ENCODE results near the gene VPS26B. TPM values are rescaled to one million over a fixed set of nuclear protein-coding genes. Genes with fewer than 3 reads are reported as not detected.
"Not testable (repeated sequence)": the region's sequence is repeated elsewhere in the genome, so short reads cannot be mapped to it uniquely, and the experiment has no call there.

Gene VPS26B
- total RNA-seq (2014; rRNA removed; shearing (Covaris generic)), result 31.8 and 37.5 TPM in 2 replicates

DNA sequence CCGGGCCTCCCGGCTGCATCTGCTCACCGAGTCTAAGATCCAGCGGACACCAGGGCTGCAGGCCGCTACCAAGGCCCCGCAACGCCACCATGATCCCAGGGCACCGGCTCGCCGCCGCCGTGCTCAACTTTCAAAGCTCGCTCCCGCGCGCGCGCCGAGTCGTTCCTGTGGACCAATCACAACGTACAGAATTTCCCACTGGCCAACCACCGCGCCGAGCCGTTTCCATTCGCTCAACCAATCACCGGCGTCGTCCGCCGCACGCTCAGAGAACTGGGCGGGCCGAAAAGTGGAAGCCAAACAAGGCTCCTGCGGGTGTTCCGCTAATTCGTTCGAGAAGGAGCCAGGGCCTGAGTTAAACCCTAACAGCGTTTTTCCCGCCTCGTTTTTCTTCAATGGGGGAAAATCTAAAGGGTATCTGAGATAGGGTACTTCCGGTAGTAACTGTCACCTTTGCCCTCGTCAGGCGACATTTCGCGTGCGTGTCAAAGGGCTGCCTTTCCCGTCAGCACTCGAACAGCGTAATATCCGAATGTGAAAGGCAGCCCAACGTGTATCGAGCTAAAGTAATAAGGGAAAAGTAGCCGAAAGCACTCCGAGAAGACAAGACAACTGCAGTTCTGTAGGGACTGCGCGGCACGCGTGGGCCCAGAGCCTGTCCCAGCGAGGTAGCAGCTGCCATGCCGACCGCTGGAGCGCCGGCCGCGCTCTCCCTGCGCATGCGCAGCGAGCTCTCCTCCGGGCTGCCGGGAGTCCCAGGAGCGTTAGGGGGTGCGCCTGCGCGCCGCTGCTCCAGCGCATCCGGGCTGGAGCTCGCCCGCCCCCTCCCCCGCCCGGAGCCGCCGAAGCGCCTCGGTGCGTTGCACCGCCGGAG, at the start of gene VPS26B, which contains the start of gene NCAPD3:
Gene VPS26B (plus strand): TSS at position 836 of the 874 bp plus-strand sequence. CDS start 452 bp downstream, outside the sequence.
Gene NCAPD3 (minus strand): TSS at position 132 of the 874 bp plus-strand sequence. CDS start 41 bp downstream, at position 91.
- peak; percentile 94 for DNase-seq (ENCODE audit: low read depth)

DNA sequence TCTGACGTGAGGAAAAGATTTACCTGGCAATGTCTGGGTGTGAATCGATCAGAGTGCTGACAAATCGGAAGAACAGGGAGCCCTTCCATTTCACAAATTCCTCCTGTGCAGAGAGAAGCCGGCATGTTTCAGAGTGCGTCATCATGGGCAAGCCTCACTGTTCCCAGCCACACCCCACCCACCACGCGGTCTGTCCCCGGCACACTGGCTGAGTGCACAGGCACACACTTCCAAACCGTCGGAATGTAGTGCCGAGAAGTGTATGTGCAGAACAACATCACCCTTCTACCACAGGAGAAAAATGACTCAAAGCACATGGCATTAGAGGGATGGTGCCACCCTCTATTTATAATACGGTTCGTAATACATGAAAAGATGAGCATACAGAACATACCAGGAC, 48.2 kb upstream of the VPS26B start:
- no peak for DNase-seq (ENCODE audit: low read depth)

DNA sequence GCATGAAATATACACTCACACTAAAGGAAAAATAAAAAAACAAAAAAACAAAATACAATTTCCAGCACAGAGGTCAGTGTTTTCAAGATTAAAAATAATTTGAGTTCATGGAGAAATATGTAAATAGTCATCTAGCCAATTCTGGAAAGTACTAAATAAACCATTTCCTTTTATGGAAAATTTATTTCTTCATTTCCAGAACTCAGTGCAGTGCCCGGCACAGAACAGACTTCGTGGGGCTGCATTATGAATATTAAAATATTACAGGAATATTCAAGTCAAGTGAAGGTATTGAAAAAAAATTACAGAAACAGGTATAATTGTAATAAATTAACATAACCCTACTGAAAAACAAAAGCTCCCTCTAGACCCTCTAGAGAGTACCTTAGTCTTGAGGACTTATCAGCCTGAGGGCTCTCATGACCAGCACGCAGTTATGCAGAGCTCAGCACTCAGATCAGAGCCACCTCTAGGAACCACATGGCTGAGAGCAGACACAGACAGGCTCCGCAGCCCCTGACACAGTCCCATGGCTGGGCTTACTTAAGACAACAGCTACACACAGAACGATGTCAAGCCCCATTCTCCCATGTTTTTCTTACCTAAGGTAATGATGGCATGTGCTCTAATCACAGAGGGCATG, 46.3 kb upstream of the VPS26B start:
- no peak for DNase-seq (ENCODE audit: low read depth)

DNA sequence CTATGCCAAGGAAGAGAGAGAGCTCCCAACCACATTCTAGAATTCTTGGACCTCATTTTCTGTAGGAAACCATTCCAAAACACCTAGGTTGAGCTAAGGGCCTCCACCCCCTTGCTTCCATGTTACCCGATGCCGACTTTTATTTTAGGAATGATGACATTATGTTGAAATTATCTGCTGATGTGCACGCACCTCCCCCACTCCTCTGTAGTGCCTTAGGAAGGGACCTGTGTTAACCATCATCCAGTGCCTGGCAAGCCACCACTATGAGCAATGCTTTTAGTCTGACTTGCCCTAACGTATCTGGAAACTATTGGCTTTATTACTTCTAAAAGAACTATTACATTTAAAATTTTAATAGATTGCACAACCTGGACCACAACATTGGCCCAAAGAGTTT, 42.8 kb upstream of the VPS26B start:
- DNase-seq (ENCODE audit: low read depth), result no peak

DNA sequence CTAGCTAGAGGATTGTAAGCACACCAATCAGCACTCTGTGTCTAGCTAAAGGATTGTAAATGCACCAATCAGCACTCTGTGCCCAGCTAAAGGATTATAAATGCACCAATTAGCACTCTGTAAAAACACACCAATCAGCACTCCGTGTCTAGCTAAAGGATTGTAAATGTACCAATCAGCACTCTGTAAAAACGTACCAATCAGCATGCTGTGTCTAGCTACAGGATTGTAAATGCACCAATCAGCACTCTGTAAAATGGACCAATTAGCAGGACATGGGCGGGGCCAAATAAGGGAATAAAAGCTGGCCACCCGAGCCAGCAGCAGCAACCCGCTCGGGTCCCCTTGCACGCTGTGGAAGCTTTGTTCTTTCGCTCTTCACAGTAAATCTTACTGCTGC, 36.4 kb upstream of the VPS26B start:
- DNase-seq (ENCODE audit: low read depth), result not testable (repeated sequence)

DNA sequence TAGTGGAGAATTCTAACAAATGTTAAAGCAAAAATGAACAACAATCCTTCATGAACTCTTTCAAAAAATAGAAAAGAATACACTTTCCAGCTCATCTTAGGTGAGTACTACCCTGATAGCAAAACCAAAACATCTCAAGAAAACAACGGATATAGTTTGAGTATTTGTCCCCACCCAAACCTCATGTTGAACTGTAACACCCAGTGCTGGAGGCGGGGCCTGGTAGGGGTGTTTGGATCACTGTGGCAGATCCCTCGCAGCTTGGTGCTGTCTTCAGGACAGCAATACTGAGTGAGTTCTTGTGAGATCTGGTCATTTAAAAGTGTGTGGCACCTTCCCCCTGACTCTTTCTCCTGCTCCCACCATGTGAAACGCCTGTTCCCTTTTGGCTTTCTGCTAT, 27.7 kb upstream of the VPS26B start:
- no peak for DNase-seq (ENCODE audit: low read depth)

DNA sequence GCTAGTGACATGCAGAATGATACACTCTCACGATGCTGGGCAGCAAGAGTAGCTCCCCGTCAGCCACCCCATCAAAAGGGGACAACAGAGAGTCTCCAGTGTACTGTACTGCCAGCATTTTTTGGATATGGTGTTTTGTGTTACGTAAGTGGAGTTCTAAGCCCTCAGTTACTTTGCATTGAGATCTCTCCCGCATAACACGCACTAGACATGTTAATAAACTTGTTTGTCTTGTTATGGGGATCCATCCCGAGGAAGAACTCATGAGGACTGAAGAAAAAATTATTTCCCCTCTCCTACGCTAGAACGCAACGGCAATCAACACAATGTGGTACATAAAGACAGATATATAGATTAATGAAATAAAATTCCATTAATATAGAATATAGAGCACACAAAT, 24.9 kb upstream of the VPS26B start:
- DNase-seq (ENCODE audit: low read depth), result no peak

DNA sequence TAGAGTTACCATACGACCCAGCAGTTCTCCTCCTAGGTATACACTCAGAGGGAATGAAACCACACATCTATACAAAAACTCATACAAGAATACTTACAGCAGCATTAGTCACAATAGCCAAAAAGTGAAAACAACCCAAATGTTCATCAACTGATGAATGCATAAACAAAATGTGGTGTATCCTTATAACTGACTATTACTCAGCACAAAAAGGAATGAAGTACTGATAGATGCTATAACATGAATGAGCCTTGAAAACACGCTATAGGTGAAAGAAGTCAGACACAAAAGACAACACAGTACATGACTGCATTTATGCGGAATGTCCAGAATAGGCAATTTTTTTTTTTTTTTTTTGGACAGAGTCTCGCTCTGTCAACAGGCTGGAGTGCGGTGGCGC, 23.8 kb upstream of the VPS26B start:
- no peak for DNase-seq (ENCODE audit: low read depth)

DNA sequence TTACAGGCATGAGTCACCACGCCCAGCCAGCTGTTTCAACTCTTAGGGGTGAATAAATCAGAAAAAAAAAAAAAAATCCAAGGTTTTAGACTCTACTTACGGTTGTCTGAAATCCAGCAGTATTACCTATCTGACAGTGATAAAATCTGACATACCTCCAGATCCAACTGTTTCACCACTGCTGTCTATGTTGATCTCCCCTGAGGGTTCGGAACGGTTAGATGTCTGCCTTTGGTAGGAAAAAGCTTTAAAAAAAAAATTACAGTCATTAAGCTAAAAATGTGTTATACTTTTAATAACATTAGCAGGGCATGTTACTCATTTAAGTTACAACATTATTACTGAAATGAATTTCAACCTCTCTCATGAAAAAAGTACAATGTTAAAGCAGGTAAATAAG, 21.8 kb upstream of the VPS26B start:
- no peak for DNase-seq (ENCODE audit: low read depth)

DNA sequence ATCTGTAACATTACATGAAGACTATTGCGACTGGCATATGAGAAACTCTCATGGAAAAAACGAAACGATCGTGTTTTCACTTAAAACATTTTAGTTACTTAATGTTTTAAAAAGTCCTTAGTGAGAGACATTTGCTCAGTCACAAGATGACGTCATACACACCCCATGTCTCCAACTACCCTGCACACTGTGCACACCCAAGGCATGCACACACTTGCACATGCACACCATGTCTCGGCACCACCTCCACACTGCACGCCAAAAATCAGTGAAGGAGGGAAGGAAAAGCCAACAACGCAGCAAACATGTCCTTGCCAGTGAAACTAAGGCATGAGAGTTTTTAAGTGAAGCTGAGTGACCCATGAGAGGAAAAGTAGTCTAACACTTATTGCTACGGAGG, 18.7 kb upstream of the VPS26B start:
- no peak for DNase-seq (ENCODE audit: low read depth)

DNA sequence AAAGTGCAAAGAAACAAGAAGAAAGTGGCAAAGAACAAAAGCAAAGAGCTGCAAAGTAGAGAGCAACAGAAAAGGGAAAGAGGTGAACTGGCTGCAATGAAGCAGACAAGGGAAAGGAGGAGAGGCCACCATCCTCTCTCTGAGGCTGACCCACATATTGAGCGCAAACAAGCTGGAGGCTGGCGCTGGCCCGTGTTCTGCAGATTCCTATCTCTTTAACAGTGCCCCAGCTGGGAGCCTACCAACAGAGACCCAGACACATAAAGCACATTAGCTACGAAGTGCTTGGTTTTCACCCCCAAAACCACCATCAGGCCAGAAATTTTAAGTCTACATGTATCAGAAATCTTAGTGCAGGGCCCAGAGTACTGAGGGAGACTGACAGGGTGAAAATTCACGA, 18.3 kb upstream of the VPS26B start:
- no peak for DNase-seq (ENCODE audit: low read depth)

DNA sequence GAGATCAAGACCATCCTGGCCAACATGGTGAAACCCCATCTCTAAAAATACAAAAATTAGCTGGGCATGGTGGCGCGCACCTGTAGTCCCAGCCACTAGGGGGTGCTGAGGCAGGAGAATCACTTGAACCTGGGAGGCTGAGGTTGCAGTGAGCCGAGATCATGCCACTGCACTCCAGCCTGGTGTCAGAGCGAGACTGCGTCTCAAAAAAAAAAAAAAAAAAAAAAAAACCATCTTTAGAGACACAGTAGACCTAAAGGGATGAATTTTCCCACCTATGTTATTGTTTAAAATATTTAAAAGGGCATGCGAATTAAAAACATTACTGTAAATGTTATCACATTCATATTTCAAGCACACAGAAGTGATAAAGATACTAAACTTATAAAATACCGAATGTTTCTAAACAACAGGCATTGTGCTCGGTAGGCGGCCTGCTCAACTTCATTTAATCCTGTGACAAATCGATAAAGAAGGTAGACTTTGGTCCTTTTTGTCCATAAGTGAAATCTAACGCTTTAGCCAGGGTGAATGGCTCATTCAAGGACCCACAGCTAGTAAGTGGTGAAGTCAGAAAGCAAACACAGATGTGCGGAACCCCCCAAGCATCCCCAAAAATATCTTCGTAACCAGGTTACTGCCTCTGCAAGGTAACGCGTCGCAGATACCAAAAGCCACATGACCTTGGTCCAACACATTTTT, 16.8 kb upstream of the VPS26B start:
- peak; percentile 19 for DNase-seq (ENCODE audit: low read depth)

DNA sequence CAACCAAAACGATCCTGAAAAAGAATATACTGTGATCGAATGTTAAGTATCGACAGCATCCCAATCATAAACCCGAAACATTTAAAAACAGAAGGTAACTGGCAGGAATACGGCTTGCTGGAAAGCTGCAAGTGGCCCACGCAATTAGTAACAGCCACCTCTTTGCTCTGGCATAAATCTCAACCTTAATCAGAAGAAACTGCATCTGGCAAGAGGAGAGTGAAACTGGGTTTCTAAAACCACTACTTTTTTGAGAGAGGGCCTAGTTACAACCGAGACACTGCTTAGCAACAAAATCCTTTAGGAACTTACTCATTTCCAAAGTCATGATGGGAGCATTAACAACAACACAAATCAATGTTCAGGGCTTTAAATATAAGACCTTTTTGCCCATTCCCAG, 8.6 kb upstream of the VPS26B start:
- no peak for DNase-seq (ENCODE audit: low read depth)

DNA sequence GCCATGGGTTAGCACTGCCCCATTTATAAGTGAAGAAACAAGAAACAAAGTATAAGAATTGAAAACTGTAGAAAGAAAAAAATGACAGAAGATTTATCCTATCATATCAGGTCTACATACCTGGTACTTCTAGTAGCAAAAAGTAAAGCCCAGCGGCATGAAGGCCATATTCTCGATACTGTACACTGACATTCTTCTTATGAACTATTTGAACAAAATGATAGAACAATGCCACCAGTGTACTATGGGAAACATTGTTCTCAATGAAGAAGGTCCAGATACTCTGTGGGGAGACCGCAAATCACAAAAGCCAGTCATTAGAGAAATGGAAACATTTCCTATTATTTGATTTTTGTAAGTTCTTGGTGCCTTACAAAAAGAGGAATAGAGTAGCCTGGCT, 7.7 kb upstream of the VPS26B start:
- DNase-seq (ENCODE audit: low read depth), result no peak

DNA sequence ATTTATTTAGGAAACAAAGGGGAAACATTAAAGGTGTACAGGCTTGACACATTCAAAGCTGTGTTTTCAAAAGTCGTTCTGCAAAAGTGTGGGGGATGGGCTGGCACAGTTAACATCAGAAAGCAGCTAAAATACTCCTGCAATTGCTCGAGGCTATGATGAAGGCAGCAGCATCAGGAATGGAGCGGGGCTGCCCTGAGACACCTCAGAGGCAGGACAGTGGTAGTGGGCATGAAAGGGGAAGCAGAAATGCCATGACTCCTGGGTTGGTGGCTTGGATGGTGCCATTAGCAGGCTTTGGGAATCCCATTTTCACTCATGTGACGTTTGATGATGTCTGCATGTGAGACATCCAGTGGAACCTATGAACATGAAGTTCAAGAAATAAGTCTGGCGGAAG, 1.4 kb upstream of the VPS26B start:
- DNase-seq (ENCODE audit: low read depth), result peak; percentile 6

DNA sequence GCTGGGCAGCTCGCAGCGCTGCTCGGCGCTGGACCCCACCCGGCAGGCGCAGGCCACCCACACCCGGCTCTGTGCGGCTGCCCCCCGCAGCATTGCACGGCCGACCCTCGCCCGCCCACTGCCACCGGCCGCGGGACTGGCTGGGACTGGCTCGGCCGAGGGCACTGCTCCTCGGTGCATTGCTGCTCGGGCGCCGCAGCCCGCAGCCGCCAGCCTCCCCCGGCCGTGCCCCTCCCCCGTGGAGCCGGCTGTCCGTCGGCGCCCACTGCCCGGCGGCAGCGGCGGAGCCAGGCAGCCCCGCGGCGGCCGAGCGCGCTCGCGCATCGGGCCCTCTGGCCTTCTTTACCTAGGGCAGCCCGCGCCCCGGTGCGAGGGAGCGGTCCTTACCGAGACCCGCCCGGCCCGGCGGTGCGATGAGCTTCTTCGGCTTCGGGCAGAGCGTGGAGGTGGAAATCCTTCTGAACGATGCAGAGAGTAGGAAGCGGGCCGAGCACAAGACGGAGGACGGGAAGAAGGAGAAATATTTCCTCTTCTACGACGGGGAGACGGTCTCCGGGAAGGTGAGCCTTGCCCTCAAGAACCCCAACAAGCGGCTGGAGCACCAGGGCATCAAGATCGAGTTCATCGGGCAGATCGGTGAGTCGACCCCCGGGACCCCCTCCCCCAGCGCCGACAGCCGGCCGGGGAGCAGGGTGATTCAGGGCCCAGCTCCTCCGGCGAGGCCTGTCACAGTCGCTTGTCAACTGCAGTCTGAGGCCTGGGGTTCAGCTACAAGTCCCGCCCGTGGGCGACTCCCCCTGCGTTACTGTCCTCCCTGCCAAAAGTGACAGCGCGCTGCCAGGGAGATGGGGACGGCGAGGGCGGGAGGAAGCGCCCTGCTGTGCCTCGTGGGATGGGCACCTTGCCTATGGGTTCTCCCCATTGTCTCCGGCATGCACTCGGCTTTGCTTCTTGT, 516 bp downstream of the VPS26B start:
- DNase-seq (ENCODE audit: low read depth), result peak; percentile 57

DNA sequence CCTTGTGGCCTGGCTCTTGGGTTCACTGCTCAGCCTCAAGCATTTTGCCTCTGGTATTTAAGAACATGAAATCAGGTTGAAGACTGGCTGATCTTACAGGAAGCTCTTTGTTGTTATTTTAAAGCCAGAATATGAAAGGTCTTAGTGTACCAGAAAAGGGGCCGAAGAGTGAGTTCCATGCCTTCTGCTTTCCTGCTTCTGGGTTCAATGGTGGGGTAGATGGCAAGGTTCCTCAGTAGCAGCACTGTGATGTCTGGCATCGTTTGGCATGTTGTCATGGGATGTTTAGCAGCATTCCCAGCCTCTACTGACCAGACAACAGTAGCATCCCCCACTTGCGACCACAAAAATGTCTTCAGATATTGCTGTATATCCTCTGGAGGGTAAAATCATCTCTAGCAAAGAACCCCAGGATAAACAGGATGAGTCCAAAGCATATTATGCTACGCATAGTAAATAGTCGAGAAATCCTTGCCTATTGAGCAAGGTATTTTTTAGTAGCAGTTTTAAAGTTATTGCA, 2.4 kb downstream of the VPS26B start:
- DNase-seq (ENCODE audit: low read depth), result no peak

DNA sequence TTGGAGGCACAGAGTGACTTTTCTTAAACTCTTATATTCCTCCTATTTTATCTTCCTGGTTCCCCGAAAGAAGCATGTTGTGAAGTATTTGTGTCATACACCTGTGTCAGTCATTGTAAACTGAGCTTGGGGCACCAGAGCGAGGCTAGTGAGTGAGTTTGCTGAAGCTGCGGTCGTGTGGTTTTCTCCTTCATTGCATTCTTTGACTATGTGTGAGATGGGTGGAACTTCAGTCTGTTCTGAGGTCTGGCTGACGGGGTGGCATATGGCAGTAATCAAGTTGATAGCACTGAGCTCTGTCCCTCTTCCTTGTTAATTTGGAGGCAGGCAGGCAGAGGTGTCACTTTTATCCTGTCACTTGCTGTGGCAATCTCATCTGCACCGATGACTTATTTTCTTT, 4.2 kb downstream of the VPS26B start:
- no peak for DNase-seq (ENCODE audit: low read depth)

DNA sequence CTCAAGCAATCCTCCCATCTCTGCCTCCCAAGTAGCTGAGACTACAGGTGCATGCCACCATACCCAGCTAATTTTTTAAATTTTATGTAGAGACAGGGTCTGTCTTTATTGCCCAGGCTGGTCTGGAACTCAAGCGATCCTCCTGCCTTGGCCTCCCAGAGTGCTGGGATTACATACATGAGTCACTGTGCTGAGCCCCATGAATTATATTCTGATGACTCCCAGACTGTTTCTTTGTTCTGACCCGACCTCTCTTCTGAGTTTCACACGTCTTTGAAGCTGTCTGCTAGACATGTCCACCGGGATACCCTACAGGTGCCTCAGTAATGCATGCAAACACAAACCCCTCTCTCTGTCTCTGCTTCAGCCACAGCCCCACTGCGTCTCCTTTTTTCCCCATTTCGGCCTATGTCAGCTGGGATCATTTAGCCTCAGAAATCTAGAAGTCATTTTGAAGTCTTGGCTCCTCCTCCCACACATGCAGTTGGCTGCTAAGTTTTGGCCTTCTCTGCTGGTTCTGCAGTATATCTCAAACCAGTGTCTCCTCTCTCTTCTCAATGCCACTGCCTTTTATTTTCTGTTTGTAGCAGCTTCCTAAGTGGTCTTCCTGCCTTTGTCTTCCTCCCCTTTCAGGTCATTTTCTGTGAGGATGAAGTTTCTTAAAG, 4.8 kb downstream of the VPS26B start:
- no peak for DNase-seq (ENCODE audit: low read depth)

DNA sequence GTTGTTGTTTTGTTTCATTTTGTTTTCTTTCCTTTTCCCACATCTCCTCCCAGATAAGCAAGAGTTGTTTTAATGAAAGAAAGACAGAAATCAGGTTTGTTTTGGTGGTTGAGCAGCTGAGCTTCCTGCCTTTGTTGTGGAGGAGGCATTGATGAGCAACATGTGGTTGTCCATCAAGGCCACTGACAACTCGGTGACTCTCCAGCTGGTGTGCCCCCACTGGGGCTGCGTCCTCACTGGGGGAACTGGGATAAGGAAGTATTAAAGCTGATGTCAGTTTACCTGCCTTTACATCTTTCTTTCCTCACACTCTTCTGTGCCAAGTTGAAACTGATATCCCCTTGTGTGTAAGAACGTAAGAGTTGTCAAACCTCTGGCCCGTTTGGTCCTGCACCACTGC, 5.9 kb downstream of the VPS26B start:
- no peak for DNase-seq (ENCODE audit: low read depth)
